CD4-positive, alpha-beta T cell (primary cell): ENCODE results near the gene KRTAP9-2. TPM values are rescaled to one million over a fixed set of nuclear protein-coding genes. Genes with fewer than 3 reads are reported as not detected.
"Not testable (repeated sequence)": the region's sequence is repeated elsewhere in the genome, so short reads cannot be mapped to it uniquely, and the experiment has no call there.

Source experiments
- ATAC-seq: fragments of 200-7000 bp; cut with Tn5 transposase; one replicate; pipeline ENCODE4 v1.10.0; 2022; ENCODE audit warnings: mild to moderate bottlenecking; ENCODE audit not compliant: poor library complexity
- CTCF ChIA-PET: fragments of 350-600 bp; sonication (Branson Sonifier 250); formaldehyde crosslinking; loops from one replicate; lab custom pipeline; 2021; ENCODE audit warnings: antibody characterized with exemption, inconsistent platforms; lab: Charles Lee
- POLR2A ChIA-PET: fragments of 350-600 bp; sonication (Branson Sonifier 250); formaldehyde crosslinking; loops from one replicate; lab custom pipeline; 2021; ENCODE audit warnings: antibody characterized with exemption, inconsistent platforms; lab: Charles Lee
- DNase-seq, 14 experiments: peaks; one replicate each; pipeline ENCODE4 v3.0.0-alpha.2; 2013 to 2020; ENCODE audit warnings: mixed read lengths in 2 of 14
- H3K27ac ChIP-seq, 2 donors: one replicate each; pipeline versions ENCODE4 v1.5.1 to v1.7.0; 2013; ENCODE audit warnings: low read length in 2 of 2, low read depth in 1 of 2, mild to moderate bottlenecking in 1 of 2
- H3K27me3 ChIP-seq, 2 experiments: 1 replicate in 1 of 2; 2 replicates in 1 of 2; pipeline versions ENCODE4 v1.6.1 to v1.7.0; 2013; ENCODE audit warnings: low read length in 2 of 2, control low read depth in 1 of 2, mild to moderate bottlenecking in 1 of 2, moderate library complexity in 1 of 2; ENCODE audit not compliant: insufficient read depth in 2 of 2, control insufficient read depth in 1 of 2
- H3K36me3 ChIP-seq: one replicate; pipeline ENCODE4 v1.6.1; 2013; ENCODE audit warnings: low read length, control low read depth; ENCODE audit not compliant: insufficient read depth
- H3K4me1 ChIP-seq: one replicate; pipeline ENCODE4 v1.6.1; 2013; ENCODE audit warnings: low read length, control low read depth; ENCODE audit not compliant: insufficient read depth
- H3K4me3 ChIP-seq: one replicate; pipeline ENCODE4 v1.5.1; 2013; ENCODE audit warnings: mild to moderate bottlenecking, low read length, moderate library complexity
- H3K9me3 ChIP-seq, 2 experiments: 1 replicate in 1 of 2; 2 replicates in 1 of 2; pipeline versions ENCODE4 v1.6.1 to v1.7.0; 2013; ENCODE audit warnings: low read length in 2 of 2, mild to moderate bottlenecking in 2 of 2, control low read depth in 1 of 2, moderate library complexity in 1 of 2; ENCODE audit not compliant: control insufficient read depth in 1 of 2, insufficient read depth in 1 of 2
- H3K27ac Mint-ChIP-seq: one replicate; pipeline ENCODE4 v1.8.0; 2020; ENCODE audit warnings: mixed read lengths
- H3K27me3 Mint-ChIP-seq: one replicate; pipeline ENCODE4 v1.8.0; 2021; ENCODE audit warnings: mixed read lengths
- H3K36me3 Mint-ChIP-seq: one replicate; pipeline ENCODE4 v1.8.0; 2021; ENCODE audit warnings: low read depth, mixed read lengths
- H3K4me1 Mint-ChIP-seq: one replicate; pipeline ENCODE4 v1.8.0; 2021; ENCODE audit warnings: low read depth, mixed read lengths
- H3K4me3 Mint-ChIP-seq: one replicate; pipeline ENCODE4 v1.8.0; 2020; ENCODE audit warnings: mild to moderate bottlenecking, mixed read lengths
- H3K9me3 Mint-ChIP-seq: one replicate; pipeline ENCODE4 v1.8.0; 2020; ENCODE audit warnings: mixed read lengths
- intact Hi-C, 2 experiments: fragments of 100-400 bp; cut with DNase I in 1 of 2; cut with micrococcal nuclease in 1 of 2; formaldehyde crosslinking; loops; one replicate each; pipeline versions ENCODE4 v1.15.1 to v1.9.0; 2023 to 2025; cut with DNase I, micrococcal nuclease
- total RNA-seq, 174 experiments: library from RNA in 2 of 174; stranded (reverse) in 2 of 174; gene quantifications; one replicate each; pipeline ENCODE4 v1.2.3 and lab custom pipeline; 2021 to 2026
- TF ChIP-seq, protein P1 (sequence below): fragments of 200-600 bp; IDR thresholded peaks from one replicate; pipeline ENCODE4 v1.8.0; 2022; ENCODE audit warnings: antibody characterized with exemption, mild to moderate bottlenecking

The KRTAP9-2 gene
- total RNA-seq, 2 experiments from 2014 or later = not detected

DNA sequence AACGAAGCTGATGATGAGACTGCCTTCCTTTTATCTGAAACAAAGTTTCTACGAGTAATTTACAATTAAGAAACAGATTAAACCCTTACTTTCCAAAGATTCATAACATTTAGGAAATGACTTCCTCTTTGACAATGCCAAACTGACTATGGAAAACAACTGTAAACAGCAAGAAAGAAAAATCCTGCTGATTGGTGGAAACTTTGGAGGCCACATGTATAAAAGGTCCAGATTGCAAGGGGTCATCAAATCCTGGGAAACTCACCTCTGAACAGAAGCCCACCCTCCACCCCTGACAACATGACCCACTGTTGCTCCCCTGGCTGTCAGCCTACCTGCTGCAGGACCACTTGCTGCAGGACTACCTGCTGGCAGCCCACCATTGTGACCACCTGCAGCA is 38.6 kb downstream of the KRTAP9-2 start, which contains the start of gene KRTAP9-6:
Gene KRTAP9-6, plus strand, starts transcription at position 301 of the 400 bp plus-strand sequence. Its CDS starts 0 bp downstream, at position 301.
- Histone ChIP-seq H3K9me3 (no peaks in the 10 kb centered on the region), H3K27ac (no peak within 1 kb of the TSS), H3K27me3 (no peaks in the 10 kb centered on the region), H3K4me1 (no peaks in the 10 kb centered on the region), H3K36me3 (no peaks in the 10 kb centered on the region), H3K4me3 (no peak within 1 kb of the TSS)
- ATAC-seq (no peak), DNase-seq (no peak)
- ChIA-PET POLR2A (no interaction called here), CTCF (no interaction called here)
- H3K4me3 Mint-ChIP-seq = no peak within 1 kb of the TSS
- H3K4me1 Mint-ChIP-seq = peaks cover 29% of the 10 kb centered on the region
- TF ChIP-seq, protein P1, sequence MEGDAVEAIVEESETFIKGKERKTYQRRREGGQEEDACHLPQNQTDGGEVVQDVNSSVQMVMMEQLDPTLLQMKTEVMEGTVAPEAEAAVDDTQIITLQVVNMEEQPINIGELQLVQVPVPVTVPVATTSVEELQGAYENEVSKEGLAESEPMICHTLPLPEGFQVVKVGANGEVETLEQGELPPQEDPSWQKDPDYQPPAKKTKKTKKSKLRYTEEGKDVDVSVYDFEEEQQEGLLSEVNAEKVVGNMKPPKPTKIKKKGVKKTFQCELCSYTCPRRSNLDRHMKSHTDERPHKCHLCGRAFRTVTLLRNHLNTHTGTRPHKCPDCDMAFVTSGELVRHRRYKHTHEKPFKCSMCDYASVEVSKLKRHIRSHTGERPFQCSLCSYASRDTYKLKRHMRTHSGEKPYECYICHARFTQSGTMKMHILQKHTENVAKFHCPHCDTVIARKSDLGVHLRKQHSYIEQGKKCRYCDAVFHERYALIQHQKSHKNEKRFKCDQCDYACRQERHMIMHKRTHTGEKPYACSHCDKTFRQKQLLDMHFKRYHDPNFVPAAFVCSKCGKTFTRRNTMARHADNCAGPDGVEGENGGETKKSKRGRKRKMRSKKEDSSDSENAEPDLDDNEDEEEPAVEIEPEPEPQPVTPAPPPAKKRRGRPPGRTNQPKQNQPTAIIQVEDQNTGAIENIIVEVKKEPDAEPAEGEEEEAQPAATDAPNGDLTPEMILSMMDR = no peak
- H3K27ac Mint-ChIP-seq = no peak within 1 kb of the TSS
- no peaks in the 10 kb centered on the region for H3K36me3 Mint-ChIP-seq
- intact Hi-C loops = no loop called here
- H3K9me3 Mint-ChIP-seq = no peaks in the 10 kb centered on the region
- H3K27me3 Mint-ChIP-seq = peaks cover 10% of the 10 kb centered on the region

DNA sequence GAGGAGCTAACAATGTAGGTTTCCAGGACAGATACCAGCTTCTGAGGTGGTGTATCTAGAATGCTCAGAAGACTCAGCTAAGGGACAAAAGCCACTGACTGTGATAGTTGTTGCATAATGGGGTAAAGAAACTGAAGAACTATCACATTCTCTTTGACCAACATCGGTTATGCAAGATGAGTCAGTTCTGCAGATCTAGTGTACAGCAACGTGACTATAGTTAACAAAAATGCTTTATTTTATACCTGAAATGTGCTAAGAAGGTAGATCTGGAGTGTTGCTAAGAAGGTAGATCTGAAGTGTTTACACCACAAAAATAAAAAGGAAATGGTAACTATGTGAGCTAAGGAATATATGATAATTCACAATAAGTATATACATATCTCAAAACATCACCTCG is 41.3 kb downstream of the KRTAP9-2 start:
- TF ChIP-seq, protein P1 = no peak
- Histone ChIP-seq H3K4me3 (no peak overlapping the region), H3K27me3 (no peaks in the 10 kb centered on the region), H3K9me3 (no peaks in the 10 kb centered on the region), H3K36me3 (no peaks in the 10 kb centered on the region), H3K27ac (no peak overlapping the region), H3K4me1 (no peaks in the 10 kb centered on the region)
- Mint-ChIP-seq H3K4me3 (no peak overlapping the region), H3K27me3 (peaks cover 7% of the 10 kb centered on the region), H3K4me1 (peaks cover 8% of the 10 kb centered on the region), H3K36me3 (no peaks in the 10 kb centered on the region), H3K9me3 (no peaks in the 10 kb centered on the region), H3K27ac (no peak overlapping the region)
- ChIA-PET POLR2A (no interaction called here), CTCF (no interaction called here)
- intact Hi-C loops = no loop called here
- ATAC-seq = no peak
- no peak for DNase-seq

GRCh38 chr17:41271323-41271722 is 44.9 kb downstream of the KRTAP9-2 start:
- H3K4me3 ChIP-seq, CTCF ChIA-PET, intact Hi-C loops, H3K9me3 ChIP-seq, ATAC-seq, H3K4me3 Mint-ChIP-seq, H3K4me1 ChIP-seq, POLR2A ChIA-PET, H3K27ac Mint-ChIP-seq, H3K27me3 Mint-ChIP-seq, H3K27me3 ChIP-seq, H3K4me1 Mint-ChIP-seq, H3K36me3 Mint-ChIP-seq, H3K36me3 ChIP-seq, H3K9me3 Mint-ChIP-seq, H3K27ac ChIP-seq, DNase-seq: not testable (repeated sequence)

GRCh38 chr17:41271858-41272257 is 45.4 kb downstream of the KRTAP9-2 start:
- Histone ChIP-seq H3K27ac (no peak overlapping the region), H3K9me3 (no peaks in the 10 kb centered on the region), H3K36me3 (no peaks in the 10 kb centered on the region), H3K27me3 (no peaks in the 10 kb centered on the region), H3K4me3 (no peak overlapping the region), H3K4me1 (no peaks in the 10 kb centered on the region)
- ChIA-PET POLR2A (no interaction called here), CTCF (no interaction called here)
- TF ChIP-seq, protein P1 = no peak
- DNase-seq (no peak), ATAC-seq (no peak)
- H3K36me3 Mint-ChIP-seq = no peaks in the 10 kb centered on the region
- H3K27me3 Mint-ChIP-seq = peaks cover 2% of the 10 kb centered on the region
- H3K27ac Mint-ChIP-seq = no peak overlapping the region
- intact Hi-C loops = no loop called here
- H3K4me3 Mint-ChIP-seq = no peak overlapping the region
- no peaks in the 10 kb centered on the region for H3K9me3 Mint-ChIP-seq
- H3K4me1 Mint-ChIP-seq = no peaks in the 10 kb centered on the region

DNA sequence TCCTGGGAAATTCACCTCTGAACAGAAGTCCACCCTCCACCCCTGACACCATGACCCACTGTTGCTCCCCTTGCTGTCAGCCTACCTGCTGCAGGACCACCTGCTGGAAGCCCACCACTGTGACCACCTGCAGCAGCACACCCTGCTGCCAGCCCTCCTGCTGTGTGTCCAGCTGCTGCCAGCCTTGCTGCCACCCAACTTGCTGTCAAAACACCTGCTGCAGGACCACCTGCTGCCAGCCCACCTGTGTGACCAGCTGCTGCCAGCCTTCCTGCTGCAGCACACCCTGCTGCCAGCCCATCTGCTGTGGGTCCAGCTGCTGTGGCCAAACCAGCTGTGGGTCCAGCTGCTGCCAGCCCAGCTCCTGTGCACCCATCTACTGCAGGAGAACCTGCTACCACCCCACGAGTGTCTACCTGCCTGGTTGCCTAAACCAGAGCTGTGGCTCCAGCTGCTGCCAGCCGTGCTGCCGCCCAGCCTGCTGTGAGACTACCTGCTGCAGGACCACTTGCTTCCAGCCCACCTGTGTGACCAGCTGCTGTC is 49.3 kb downstream of the KRTAP9-2 start, which contains the start of gene KRTAP9-7:
Gene KRTAP9-7, plus strand, starts transcription at position 51 of the 543 bp plus-strand sequence. Its CDS starts 0 bp downstream, at position 51.
- DNase-seq, H3K4me1 Mint-ChIP-seq, H3K4me1 ChIP-seq, H3K36me3 Mint-ChIP-seq, H3K9me3 Mint-ChIP-seq, H3K27ac Mint-ChIP-seq, H3K27me3 ChIP-seq, ATAC-seq, H3K27ac ChIP-seq, H3K4me3 ChIP-seq, CTCF ChIA-PET, POLR2A ChIA-PET, H3K4me3 Mint-ChIP-seq, intact Hi-C loops, H3K9me3 ChIP-seq, H3K27me3 Mint-ChIP-seq, H3K36me3 ChIP-seq: not testable (repeated sequence)
